NCI-H526 treated with DMSO at 0.1 percent for 48 hours (cell line): Measurements from ENCODE around the gene CEP112.
"Not testable (repeated sequence)": the region's sequence is repeated elsewhere in the genome, so short reads cannot be mapped to it uniquely, and the experiment has no call there.

Source experiments
- DNase-seq: peaks from one replicate; lab custom pipeline; 2025; lab: John Stamatoyannopoulos, UW

Gene CEP112

GRCh38 chr17:65681763-65682162 lies 510.2 kb downstream of the CEP112 start:
- DNase-seq = not testable (repeated sequence)

DNA sequence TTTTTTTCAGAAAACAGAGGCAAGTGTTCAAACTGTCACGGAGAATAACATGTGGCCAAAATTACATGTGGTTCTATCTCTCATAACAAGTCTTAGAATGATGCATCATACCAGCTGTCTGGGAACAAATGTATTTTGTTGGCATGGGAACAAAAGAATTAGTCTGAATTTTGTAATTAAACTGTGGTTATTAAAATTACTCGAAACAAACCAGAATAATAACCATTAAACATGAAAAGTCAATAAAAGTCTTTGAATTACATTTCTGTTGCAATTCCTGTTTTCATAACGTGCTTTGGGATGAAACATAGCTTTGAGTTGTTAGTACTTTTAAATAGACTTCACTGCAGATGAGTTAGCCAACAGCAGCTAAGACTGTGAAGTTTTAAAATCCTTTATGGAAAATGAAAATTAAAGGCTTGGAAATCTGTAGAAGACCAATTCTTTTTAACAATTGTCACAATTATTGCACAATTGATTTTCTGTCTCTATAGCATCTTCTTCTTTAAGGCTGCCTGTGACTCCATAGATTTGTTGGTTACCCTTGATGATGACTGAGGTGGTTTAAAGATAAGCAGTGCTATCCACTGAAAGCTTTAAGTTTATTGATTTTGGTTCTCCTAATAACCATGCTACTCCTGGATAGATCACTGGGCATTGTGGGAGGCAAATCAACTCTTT lies 512.6 kb downstream of the CEP112 start:
- DNase-seq = no peak

DNA sequence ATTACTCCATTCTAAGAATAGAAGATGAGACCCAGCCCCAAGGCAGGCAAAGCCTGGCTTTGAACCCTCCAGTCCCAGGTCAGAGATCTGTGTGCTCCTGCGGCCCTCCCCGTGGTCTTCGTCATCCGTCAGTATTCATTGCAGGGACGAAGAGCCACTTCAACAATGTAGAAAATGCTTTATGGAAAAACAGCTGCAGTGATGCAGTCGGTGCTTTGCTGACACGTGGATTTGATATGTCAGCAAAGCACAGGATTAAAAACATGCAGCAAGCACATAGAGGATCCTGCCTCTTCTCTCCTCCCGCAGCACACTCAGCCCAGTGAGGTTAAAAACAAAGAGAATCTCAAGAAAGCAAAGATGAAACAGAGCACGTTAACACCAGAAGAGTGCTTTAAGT lies 513.4 kb downstream of the CEP112 start:
- DNase-seq = no peak

DNA sequence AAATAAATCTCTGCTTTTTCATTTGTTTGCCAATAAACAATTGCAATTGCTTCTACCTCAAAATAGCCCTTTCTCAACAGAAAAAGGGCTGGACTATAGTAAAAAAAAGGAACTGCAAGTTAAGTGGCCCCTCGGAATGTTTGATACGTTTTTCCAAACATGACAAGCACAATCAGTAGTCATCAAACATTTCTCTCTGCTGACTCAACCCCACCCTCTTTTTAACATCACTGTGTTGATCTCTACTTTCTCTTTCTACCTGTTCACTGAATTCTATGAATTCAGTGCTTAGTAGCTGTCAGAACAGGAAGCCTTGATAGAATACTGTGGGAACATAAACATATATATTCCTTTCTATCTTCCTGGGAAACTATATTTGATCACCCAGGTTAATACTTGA lies 514.0 kb downstream of the CEP112 start:
- DNase-seq = no peak

GRCh38 chr17:65674246-65675045 lies 517.5 kb downstream of the CEP112 start:
- no peak for DNase-seq

DNA sequence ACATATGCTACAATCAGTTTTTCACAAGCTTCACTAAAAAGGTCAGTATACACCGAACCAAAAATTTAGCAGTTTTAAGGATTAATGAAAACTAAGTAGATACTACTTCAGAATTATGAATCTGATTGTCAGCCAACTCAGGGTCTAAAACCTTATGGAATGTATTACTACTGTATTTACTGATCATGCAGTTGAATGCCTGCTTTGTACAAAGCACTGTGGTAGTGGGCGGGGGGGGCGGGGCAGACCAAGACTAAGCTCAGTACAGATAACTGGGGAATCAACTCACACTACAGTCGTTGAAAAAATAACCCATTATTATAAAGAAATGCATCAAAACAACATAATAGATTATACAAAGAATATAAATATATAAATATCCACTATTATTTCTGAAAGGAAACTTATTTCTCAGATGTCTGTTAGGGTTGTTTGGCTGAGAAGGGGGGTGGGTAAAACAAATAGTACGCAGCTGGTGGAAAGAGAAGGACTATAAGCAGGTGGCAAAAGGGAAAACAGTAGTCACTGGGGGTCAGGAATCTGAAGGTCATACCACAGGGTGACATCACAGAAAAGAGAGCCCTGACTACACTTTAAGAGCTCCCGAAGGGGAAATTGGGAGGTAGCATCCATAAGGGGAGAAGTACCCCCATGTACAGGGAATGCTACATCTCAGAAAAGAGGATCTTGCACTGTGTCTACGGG lies 521.1 kb downstream of the CEP112 start:
- no peak for DNase-seq

- DNase-seq = no peak
These were observed 523.7 kb downstream of the CEP112 start for GRCh38 chr17:65668211-65668610.

GRCh38 chr17:65667656-65668055 lies 524.3 kb downstream of the CEP112 start:
- DNase-seq = no peak

DNA sequence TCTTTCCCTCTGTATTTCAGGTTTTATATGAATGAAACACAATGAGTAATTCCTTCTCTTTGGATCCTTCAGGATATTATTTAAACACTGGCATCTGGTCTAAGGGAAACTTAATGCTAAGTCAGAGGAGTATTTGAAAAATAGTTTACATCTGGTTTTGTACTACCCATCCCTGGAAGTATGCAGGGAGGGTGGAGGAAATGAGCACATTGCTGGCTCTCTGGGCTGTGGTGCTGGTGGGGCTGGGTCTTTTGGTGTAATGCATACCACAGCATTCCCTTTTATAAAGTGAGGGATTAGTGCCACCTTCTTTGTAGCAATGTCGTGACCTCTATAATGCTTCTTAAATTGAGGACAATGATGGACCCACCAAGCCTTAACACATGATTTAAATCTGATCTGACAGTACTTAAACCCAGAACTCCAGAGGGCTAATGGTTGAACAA lies 525.0 kb downstream of the CEP112 start:
- DNase-seq = no peak

- DNase-seq = no peak
These were observed 526.0 kb downstream of the CEP112 start for GRCh38 chr17:65665966-65666365.

- DNase-seq = no peak
These were observed 527.2 kb downstream of the CEP112 start for GRCh38 chr17:65664696-65665095.

GRCh38 chr17:65664266-65664665 lies 527.7 kb downstream of the CEP112 start:
- DNase-seq = no peak

GRCh38 chr17:65662196-65662595 lies 529.7 kb downstream of the CEP112 start:
- DNase-seq = no peak

DNA sequence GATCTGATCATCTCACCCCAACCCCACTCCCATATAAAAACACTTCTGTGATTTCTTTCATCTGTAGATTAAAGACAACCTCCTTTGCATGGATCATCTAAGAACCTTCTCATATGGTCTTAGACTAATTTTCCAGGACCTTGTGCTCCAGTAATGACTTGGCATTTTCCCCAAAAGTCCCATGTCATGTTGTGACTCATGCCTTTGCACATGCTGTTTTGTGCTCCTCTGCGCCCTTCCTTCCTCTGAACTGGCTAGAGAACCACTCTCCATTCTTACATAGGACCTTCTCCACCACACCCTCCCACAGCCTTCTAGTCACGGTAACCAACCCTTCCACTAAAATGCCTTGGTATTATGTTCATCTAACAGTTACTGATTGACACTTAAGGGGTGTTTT lies 531.0 kb downstream of the CEP112 start:
- no peak for DNase-seq

DNA sequence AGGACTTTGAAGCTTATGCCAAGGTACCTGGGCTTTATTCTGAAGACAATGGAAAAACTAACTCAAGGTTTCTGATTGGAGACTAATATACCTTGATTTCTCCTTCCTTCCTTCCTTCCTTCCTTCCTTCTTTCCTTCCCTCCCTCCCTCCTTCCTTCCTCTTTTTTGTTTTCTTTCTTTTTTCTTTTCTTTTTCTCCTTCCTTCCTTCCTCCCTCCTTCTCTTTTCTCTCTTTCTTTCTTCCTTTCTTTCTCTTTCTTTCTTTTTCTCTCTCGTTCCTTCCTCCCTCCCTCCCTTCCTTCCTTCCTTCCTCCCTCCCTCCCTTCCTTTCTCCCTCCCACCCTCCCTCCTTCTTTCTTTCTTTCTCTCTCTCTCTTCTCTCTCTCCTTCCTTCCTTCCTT lies 531.9 kb downstream of the CEP112 start:
- no peak for DNase-seq

GRCh38 chr17:65659512-65659911 lies 532.4 kb downstream of the CEP112 start:
- no peak for DNase-seq

DNA sequence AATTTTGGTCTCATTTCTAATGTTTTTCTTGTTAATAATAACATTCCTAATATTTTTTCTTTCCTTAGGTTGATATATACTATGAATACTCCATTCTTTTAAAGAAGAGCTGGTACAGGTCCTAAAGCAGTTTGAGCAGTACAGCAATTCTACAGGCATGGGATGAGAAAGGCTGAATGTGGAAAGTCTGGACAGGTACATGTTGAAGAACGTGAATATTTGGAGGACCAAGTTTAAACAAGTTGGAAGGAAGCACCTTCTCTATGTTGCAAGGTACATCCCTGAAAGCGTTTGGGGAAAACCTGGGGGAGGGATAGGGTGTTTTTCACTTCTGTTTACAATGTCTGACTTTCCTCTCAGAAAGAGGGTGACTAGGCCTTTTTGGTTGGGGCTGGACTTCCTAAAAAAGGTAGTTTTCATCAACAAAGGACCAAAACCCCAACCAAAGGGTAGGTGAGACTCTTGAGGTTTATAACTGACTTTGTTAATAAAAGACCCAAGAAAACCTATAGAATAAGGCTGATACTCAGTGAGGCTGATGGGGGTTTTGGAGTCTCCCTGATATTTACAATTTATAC lies 534.6 kb downstream of the CEP112 start:
- DNase-seq = no peak

- DNase-seq = no peak
These were observed 535.3 kb downstream of the CEP112 start for GRCh38 chr17:65656390-65657250.

GRCh38 chr17:65655706-65656105 lies 536.2 kb downstream of the CEP112 start:
- DNase-seq = no peak

DNA sequence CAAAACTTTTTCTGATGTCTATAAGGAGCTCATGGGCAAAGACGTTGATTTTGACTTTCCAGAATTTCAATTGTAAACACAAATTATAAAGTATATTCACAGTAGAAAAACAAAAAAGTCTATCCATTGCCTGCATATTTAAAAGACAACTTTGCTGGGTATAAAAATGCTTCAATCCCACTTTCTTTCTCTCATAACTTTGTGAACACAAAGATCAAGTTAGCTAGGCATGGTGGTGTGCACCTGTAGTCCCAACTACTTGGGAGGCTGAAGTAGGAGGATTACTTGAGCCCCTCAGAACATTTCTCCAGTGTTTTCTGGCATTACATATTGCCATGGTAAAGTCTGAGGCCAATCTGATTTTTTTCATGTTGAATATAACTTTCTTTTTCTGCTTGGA lies 547.4 kb downstream of the CEP112 start:
- DNase-seq = no peak

DNA sequence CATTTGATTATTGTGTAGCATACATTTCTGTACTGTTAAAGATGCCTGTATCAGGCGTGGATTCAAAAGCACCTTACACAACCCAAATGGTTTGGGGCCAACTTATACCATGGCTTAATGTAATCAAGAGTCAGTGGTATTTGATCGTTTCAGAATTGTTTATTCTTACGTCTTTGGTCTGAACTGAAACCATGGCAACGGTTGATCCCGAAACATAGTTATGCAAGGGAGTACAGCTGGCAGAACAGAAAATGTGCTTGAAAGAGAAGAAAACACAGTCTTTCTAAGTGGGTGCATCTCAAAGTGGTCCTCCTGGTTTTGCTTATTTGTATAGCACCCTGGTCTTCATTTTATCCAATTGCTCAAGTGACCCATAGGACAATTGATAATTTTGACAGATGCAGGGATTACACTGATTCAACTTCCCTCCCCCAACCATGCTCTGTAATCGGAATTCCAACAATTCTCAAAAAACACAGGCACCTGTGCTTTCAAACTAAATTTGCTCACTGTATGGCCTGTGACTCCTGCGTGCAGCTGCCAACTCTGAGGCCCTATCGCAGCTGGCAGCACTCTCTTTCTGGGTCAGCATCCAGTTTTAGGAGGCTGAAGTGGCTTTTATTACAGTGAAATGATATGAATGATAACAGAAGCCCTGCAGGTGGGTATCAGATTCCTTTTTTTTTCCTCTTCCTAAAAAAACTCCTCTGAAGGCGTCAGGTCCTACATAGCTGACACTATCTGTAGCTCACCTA lies 553.5 kb downstream of the CEP112 start:
- DNase-seq = no peak
